Gastrocnemius medialis (tissue), 4 donors: ENCODE measurements around the gene HOXA5.

Experiments
- CTCF ChIP-seq, 5 experiments: fragments of 450-650 bp in 3 of 5; fragments of 200-600 bp in 2 of 5; sonication (generic) in 2 of 5; IDR thresholded peaks in 4 of 5; conservative IDR thresholded peaks in 1 of 5; 1 replicate in 4 of 5; 2 replicates in 1 of 5; pipeline ENCODE4 v1.5.1; 2016 to 2019; ENCODE audit warnings: antibody characterized with exemption in 5 of 5, mild to moderate bottlenecking in 3 of 5, moderate library complexity in 3 of 5
- POLR2A ChIP-seq, 2 donors: fragments of 450-650 bp; IDR thresholded peaks; one replicate each; pipeline ENCODE4 v1.6.1; 2017; ENCODE audit warnings: antibody characterized with exemption in 2 of 2, mild to moderate bottlenecking in 2 of 2, moderate library complexity in 2 of 2

- TF ChIP-seq CTCF (IDR thresholded peaks at IDR 0.05 in 4 of 5, conservative IDR thresholded peaks at IDR 0.05 in 1 of 5) = no peak
- no peak for TF ChIP-seq POLR2A (IDR thresholded peaks at IDR 0.05)
Observed at GRCh38 chr7:27137640-27138315, 5.7 kb downstream of the HOXA5 start.
